GM18517 (cell line): ENCODE results near the gene WHRN.

Source experiments
- ATAC-seq: cut with Tn5 transposase; IDR thresholded peaks from one replicate; pipeline ENCODE4 v1.9.1; 2021; ENCODE audit warnings: mild to moderate bottlenecking, moderate library complexity; ENCODE audit not compliant: unreplicated experiment

Gene WHRN

GRCh38 chr9:114385397-114386181 is 119.7 kb downstream of the WHRN start:
- peak; percentile 84 for ATAC-seq

- ATAC-seq = no peak
Measured at GRCh38 chr9:114384836-114385396, 120.4 kb downstream of the WHRN start.

DNA sequence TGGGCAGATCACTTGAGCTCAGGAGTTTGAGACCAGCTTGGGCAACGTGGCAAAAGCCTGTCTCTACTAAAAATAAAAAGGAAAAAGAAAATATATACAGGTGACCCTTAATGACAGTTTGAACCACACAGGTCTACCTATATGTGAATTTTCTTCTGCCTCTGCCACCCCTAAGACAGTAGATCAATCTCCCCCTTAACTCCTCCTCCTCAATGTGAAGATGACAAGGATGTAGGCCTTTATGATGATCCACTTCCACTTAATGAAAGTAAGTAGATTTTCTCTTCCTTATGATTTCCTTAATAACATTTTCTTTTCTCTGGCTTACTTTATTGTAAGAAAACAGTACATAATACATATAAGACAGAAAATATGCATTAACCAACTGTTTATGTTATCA is 120.9 kb downstream of the WHRN start:
- ATAC-seq = no peak

GRCh38 chr9:114383521-114384231 is 121.6 kb downstream of the WHRN start:
- no peak for ATAC-seq

DNA sequence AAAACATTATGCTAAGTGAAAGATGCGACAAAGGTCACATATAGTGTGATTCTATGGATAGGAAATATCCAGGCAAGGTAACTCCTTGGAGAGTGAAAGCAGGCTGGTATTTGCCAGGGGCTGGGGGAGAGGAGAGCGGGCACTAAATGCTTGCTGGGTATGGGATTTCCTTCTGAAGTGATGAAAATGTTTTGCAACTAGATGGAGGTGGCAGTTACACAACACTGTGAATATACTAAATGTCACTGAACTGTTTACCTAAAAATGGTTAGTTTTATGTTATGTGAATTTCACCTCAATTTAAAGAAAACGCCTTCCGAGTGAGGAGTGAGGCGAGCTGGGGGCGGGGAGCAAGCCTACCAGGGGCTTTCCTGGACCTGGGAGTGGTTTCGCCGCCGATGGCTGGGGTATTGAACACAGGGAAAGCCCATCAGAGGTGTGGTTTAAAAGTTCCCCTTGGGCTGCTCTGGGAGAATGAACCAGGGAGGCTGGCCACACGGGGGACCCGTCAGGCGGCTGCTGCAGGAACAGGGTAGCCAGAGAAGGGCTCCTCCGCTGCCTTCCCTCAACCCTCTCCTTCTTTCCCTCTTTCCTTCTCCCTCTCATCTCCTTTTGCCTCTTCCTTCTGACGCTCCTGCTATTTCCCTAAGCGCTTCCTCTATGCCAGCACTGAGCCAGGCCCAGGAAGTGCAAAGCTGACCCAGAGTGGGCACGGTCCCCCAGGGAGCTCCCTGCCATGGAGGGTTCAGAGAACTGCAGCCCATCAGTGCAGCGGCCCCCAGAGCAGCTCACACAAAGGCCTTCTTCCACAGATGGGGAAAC is 122.4 kb downstream of the WHRN start:
- no peak for ATAC-seq

GRCh38 chr9:114378883-114379282 is 126.4 kb downstream of the WHRN start:
- no peak for ATAC-seq

- no peak for ATAC-seq
Measured at GRCh38 chr9:114378016-114378415, 127.3 kb downstream of the WHRN start.

DNA sequence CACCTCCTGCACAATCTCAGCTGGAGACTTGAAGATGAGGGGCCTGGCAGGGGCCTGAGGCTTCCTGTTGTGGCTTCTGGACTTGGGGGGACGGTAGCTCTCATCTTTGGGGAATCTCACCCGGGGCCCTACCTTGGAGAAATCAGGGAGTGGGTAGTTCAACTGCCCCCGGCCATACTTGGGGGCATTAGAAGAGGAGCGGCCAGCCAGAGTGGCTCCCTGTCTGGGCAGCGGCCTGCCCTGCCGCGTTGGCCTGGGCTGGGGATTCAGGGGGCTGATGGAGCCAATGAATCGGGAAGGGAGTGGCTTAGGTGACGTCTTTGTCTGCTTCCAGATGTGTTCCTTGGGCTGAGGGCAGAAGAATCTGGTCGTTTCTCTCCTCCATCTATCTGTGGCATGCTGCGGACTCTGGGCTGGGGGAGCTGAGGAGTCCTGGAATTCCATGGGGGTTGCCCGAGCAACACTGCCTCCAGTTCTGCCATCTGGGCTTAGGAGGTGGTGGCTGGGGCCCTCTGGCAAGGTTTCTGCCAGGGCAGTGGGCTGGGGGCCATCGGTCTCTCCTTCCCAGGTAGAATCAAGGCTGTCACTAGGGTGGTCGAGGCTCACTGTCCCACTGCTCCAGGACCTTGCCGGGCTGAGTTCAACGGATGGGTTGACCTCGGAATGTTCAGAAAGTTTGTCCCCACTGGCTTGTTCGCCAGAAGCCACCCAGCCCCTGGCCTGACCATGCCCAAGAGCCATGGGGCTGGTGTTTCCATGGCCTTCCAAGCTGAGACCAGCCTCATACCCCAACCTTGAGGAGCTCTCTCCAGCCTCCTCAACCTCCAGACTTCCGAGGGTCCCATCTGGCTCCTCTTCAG is 128.5 kb downstream of the WHRN start:
- no peak for ATAC-seq

DNA sequence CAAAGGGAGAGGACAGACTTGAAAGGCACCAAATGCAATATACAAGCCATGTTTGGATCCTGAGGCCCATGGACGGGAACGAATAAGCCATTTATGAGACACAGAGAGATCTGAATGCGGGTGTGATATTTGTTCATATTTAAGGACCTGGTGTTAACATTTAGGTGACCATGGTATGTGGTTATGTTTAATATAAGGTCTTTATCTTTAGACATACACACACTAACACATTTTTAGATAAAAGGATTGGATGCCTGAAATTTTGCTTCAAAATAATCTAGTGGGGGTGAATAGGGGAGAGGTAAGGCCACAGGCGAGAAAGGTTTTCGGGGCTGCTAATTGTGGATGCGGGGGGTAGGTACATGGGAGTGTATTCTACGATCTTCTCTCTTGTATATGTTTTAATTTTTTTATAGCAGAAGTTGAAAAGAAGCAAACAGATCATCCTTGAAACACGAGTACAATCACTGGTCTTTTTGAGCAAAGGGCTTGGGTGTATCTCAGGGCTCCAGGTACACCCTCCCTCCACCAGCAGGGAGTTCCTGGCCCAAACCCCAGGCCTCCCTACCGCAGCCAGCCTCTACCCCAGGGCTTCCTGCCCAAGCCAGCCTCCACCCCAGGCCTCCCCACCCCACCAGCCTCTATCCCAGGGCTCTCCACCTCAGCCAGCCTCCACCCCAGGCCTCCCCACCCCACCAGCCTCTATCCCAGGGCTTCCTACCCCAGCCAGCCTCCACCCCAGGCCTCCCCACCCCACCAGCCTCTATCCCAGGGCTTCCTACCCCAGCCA is 129.7 kb downstream of the WHRN start:
- ATAC-seq = no peak

DNA sequence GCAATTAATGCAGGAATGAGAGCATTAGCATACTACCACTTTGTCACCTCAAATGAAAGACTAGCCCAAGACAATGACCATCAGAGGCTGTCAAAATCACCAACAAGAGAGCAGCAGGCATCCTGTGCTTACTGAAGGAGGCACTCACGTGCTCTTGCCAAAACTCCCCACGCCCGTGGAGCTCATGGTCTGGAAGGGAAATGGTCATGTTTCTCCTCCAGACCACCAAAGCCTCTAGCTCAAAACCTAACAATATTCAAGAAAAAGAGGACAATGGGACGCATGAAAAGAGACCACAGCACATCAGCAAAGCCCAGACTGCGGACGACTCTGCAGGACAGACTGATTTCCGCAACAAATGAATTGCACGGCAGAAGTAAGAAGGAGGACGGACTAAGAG is 130.3 kb downstream of the WHRN start:
- ATAC-seq = no peak

GRCh38 chr9:114373960-114374730 is 131.1 kb downstream of the WHRN start:
- no peak for ATAC-seq

GRCh38 chr9:114372921-114373448 is 132.3 kb downstream of the WHRN start:
- peak; percentile 94 for ATAC-seq

GRCh38 chr9:114371973-114372917 is 133.0 kb downstream of the WHRN start:
- no peak for ATAC-seq

GRCh38 chr9:114371343-114371944 is 133.8 kb downstream of the WHRN start:
- no peak for ATAC-seq

- ATAC-seq = no peak
Measured at GRCh38 chr9:114370968-114371320, 134.3 kb downstream of the WHRN start.

DNA sequence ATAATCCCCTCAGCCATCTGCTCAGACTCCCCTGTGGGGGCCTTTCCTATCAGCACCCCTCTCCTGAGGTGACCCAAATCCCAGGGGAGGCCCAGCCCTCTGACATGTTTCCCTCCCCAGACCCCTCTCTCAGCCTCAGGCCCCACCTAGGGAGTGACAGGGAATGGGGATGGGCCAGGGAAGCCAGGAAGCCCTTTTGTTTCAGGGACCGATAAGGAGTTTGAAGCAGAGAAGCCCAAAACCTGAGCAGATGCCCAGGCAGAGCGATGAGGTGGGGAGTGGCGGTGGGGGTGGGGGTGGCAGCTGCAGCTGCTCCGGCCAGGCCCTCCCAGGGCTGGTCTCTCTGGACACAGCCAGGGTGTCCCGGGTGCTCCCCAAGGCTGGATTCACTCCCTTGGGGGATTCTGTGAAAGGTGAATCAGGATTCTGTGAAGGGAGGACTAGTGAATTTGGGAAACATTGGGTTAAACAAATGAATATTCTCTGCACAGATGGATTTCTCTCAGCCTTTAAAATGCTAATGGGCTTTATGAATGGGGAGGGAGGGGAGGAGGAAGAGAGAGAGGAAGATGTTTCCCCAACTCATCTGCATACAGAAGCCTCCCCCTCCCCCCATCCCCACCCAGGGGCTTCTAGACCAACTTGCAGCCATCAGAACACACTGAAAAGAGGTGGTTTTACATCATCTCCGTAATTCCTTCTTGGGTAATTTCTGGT is 134.9 kb downstream of the WHRN start:
- ATAC-seq = no peak
